PC-3 (cell line): ENCODE data around the gene IL17RC. TPM values are rescaled to one million over a fixed set of nuclear protein-coding genes. Genes with fewer than 3 reads are reported as not detected.

Experiments
- ATAC-seq: fragments of 200-7000 bp; cut with Tn5 transposase; 2 replicates; pipeline ENCODE4 v1.9.1; 2020; ENCODE audit warnings: mild to moderate bottlenecking, moderate library complexity
- BruUV-seq: library from RNA; stranded (reverse); fragments of 400-500 nt; replicated peaks from 2 replicates; lab custom pipeline; 2021; lab: Mats Ljungman, UMichigan
- CTCF ChIA-PET: fragments of 300-600 bp; sonication (Branson Sonifier 250); formaldehyde crosslinking; loops from one replicate; lab custom pipeline; 2022; ENCODE audit warnings: antibody characterized with exemption; lab: Charles Lee
- POLR2A ChIA-PET: fragments of 300-600 bp; sonication (Branson Sonifier 250); formaldehyde crosslinking; loops from one replicate; lab custom pipeline; 2022; ENCODE audit warnings: antibody characterized with exemption; ENCODE audit not compliant: unreplicated experiment; lab: Charles Lee
- DNase-seq: peaks from one replicate; pipeline ENCODE4 v3.0.0-alpha.2; 2015
- H2AFZ ChIP-seq: fragments of 300-600 bp; sonication (generic); 2 replicates; pipeline ENCODE4 v1.6.0; 2016; ENCODE audit warnings: antibody characterized with exemption, low read length
- H3F3A ChIP-seq: fragments of 300-600 bp; sonication (generic); one replicate; pipeline ENCODE4 v1.6.0; 2017; ENCODE audit warnings: antibody characterized with exemption, low read length, control low read depth, mild to moderate bottlenecking; ENCODE audit not compliant: unreplicated experiment
- H3K27ac ChIP-seq: fragments of 300-600 bp; sonication (generic); 2 replicates; pipeline ENCODE4 v1.5.1; 2016; ENCODE audit warnings: mild to moderate bottlenecking, low read length
- H3K27me3 ChIP-seq: fragments of 300-600 bp; sonication (generic); 2 replicates; pipeline ENCODE4 v1.6.1; 2016; ENCODE audit warnings: low read length, mixed read lengths
- H3K36me3 ChIP-seq: fragments of 300-600 bp; sonication (generic); 2 replicates; pipeline ENCODE4 v1.6.1; 2016; ENCODE audit warnings: low read depth, mixed run types, low read length, mixed read lengths
- H3K4me1 ChIP-seq: fragments of 300-600 bp; sonication (generic); 2 replicates; pipeline ENCODE4 v1.5.1; 2016; ENCODE audit warnings: low read length; ENCODE audit not compliant: insufficient read depth
- H3K4me2 ChIP-seq: fragments of 300-600 bp; sonication (generic); 2 replicates; pipeline ENCODE4 v1.6.0; 2016; ENCODE audit warnings: low read length
- H3K4me3 ChIP-seq: fragments of 300-600 bp; sonication (generic); 2 replicates; pipeline ENCODE4 v1.5.1; 2016; ENCODE audit warnings: mild to moderate bottlenecking, low read length, mixed read lengths
- H3K79me2 ChIP-seq: fragments of 300-600 bp; sonication (generic); 2 replicates; pipeline ENCODE4 v1.6.1; 2017; ENCODE audit warnings: low read length, mixed read lengths
- H3K9ac ChIP-seq: fragments of 300-600 bp; sonication (generic); 2 replicates; pipeline ENCODE4 v1.6.0; 2016; ENCODE audit warnings: mild to moderate bottlenecking, low read length
- H3K9me2 ChIP-seq: fragments of 300-600 bp; sonication (generic); replicated peaks from 2 replicates; pipeline ENCODE4 v1.6.1; 2016; ENCODE audit warnings: mixed run types, low read length, mixed read lengths
- H3K9me3 ChIP-seq: fragments of 300-600 bp; sonication (generic); 2 replicates; pipeline ENCODE4 v1.6.1; 2016; ENCODE audit warnings: low read length, mixed read lengths
- H4K20me1 ChIP-seq: fragments of 300-600 bp; sonication (generic); 2 replicates; pipeline ENCODE4 v1.6.1; 2016; ENCODE audit warnings: low read length, mixed read lengths
- CTCF ChIP-seq: fragments of 300-600 bp; sonication (generic); conservative IDR thresholded peaks from 2 replicates; pipeline ENCODE4 v1.5.1; 2017; ENCODE audit warnings: antibody characterized with exemption, low read depth, mild to moderate bottlenecking, low read length
- EZH2 ChIP-seq: fragments of 300-600 bp; sonication (generic); IDR thresholded peaks from one replicate; pipeline ENCODE4 v1.6.1; 2017; ENCODE audit warnings: antibody characterized with exemption, mild to moderate bottlenecking, low read length; ENCODE audit not compliant: unreplicated experiment
- EZH2phosphoT487 ChIP-seq: fragments of 300-600 bp; sonication (generic); IDR thresholded peaks from 2 replicates; pipeline ENCODE4 v1.6.1; 2018; ENCODE audit warnings: mild to moderate bottlenecking, antibody characterized with exemption, low read length, borderline replicate concordance
- intact Hi-C: fragments of 100-400 bp; cut with micrococcal nuclease; formaldehyde crosslinking; loops from 2 replicates; pipeline ENCODE4 v1.9.0; 2023
- total RNA-seq: library from RNA; depleted of rRNA; stranded (reverse); fragments of >200 nt; gene quantifications from 2 replicates; pipeline ENCODE4 v1.2.3, GENCODE V29; 2014

IL17RC gene
- total RNA-seq, 1 experiment from 2014 or later: 116 TPM

GRCh38 chr3:9948586-9948985, 31.7 kb downstream of the IL17RC start:
- ChIA-PET POLR2A (no interaction called here), CTCF (no interaction called here)
- H3F3A ChIP-seq: no peaks in the 10 kb centered on the region
- intact Hi-C loops: loop anchor here (5.0 kb wide), 1 partner anchor 79 kb away; the partner anchor contains the start of gene FANCD2
- H3K9me2 ChIP-seq: no peaks in the 10 kb centered on the region
- TF ChIP-seq EZH2phosphoT487 (no peak), CTCF (no peak), EZH2 (no peak)
- H3K4me2 ChIP-seq: peak overlapping the region; percentile 98
- H3K27me3 ChIP-seq: no peaks in the 10 kb centered on the region
- H3K9me3 ChIP-seq: no peaks in the 10 kb centered on the region
- no peak overlapping the region; the same call in 1 of the 2 replicates for H3K4me3 ChIP-seq
- no peak overlapping the region for H3K27ac ChIP-seq
- ATAC-seq (no peak), DNase-seq (no peak)
- no peaks in the 10 kb centered on the region; the same call in 1 of the 2 replicates for H3K36me3 ChIP-seq
- no peaks in the 10 kb centered on the region for H4K20me1 ChIP-seq
- H2AFZ ChIP-seq: no peak overlapping the region
- peaks cover 21% of the 10 kb centered on the region for H3K79me2 ChIP-seq
- H3K9ac ChIP-seq: no peak overlapping the region
- H3K4me1 ChIP-seq: peaks cover 38% of the 10 kb centered on the region
- no TSS peak for BruUV-seq

GRCh38 chr3:9949115-9949514, 32.2 kb downstream of the IL17RC start:
- no peaks in the 10 kb centered on the region for H3K9me2 ChIP-seq
- POLR2A ChIA-PET: interaction anchor here (0.5 kb wide), 1 partner anchor 24 kb away, joined by 4 read pairs; no protein-coding TSS in a partner anchor
- no peak for ATAC-seq

DNA sequence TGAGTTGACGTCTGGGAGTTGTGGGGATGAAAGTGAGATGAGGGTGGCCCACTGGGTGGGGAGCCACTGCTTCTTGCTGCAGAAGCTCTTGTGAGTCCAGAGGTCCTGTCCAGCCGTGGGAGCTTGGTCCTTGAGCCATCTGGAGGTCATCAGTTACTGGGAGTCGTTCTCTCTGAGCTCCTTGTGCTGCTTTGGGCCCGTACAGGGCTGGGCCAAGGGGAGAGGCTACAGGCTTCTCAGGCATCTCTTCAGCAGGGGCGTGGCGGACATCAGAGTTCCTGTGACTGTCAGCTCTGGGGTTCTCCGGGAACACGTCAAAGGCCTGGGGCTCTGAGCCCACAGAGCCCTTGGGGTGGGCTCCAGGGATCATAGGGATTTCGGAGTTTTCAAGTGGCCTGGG, 32.7 kb downstream of the IL17RC start:
- Histone ChIP-seq H3F3A (no peaks in the 10 kb centered on the region), H3K79me2 (peaks cover 21% of the 10 kb centered on the region), H3K4me1 (peaks cover 39% of the 10 kb centered on the region), H2AFZ (no peak overlapping the region), H3K27me3 (no peaks in the 10 kb centered on the region), H4K20me1 (no peaks in the 10 kb centered on the region), H3K9ac (no peak overlapping the region), H3K36me3 (no peaks in the 10 kb centered on the region; the same call in 1 of the 2 replicates), H3K27ac (no peak overlapping the region), H3K4me3 (no peak overlapping the region), H3K4me2 (no peak overlapping the region), H3K9me2 (no peaks in the 10 kb centered on the region), H3K9me3 (no peaks in the 10 kb centered on the region)
- intact Hi-C loops: loop anchor here (5.0 to 10.0 kb wide), 2 partner anchors 78 to 275 kb away; partner anchors contain the start of gene FANCD2
- DNase-seq: no peak
- BruUV-seq: no TSS peak
- TF ChIP-seq EZH2 (no peak), CTCF (no peak), EZH2phosphoT487 (no peak)
- CTCF ChIA-PET: no interaction called here
- POLR2A ChIA-PET: interaction anchor here (0.5 kb wide), 1 partner anchor 23 kb away, joined by 4 read pairs; no protein-coding TSS in a partner anchor
- ATAC-seq: no peak

More at GRCh38 chr3:9949115-9949514, 32.2 kb downstream of the IL17RC start:
- Histone ChIP-seq H3K9ac (no peak overlapping the region), H3K4me2 (no peak overlapping the region), H3K4me1 (peaks cover 38% of the 10 kb centered on the region), H4K20me1 (no peaks in the 10 kb centered on the region), H3K27ac (no peak overlapping the region), H3K79me2 (peaks cover 21% of the 10 kb centered on the region), H3K4me3 (no peak overlapping the region), H3K9me3 (no peaks in the 10 kb centered on the region), H3K27me3 (no peaks in the 10 kb centered on the region), H3K36me3 (no peaks in the 10 kb centered on the region; the same call in 1 of the 2 replicates), H2AFZ (no peak overlapping the region), H3F3A (no peaks in the 10 kb centered on the region)
- no TSS peak for BruUV-seq
- no peak for TF ChIP-seq EZH2
- no peak for DNase-seq
- CTCF ChIA-PET: no interaction called here
- intact Hi-C loops: loop anchor here (5.0 kb wide), 1 partner anchor 78 kb away; the partner anchor contains the start of gene FANCD2
